GM04503 (cell line): Measurements from ENCODE around the gene TP53BP1.

ENCODE experiments used
- DNase-seq: peaks from one replicate; pipeline ENCODE4 v3.0.0-alpha.2; 2012; ENCODE audit warnings: low read depth

TP53BP1 gene

GRCh38 chr15:43520138-43520537 lies 27.2 kb upstream of the TP53BP1 start:
- no peak for DNase-seq

- no peak for DNase-seq
Observed at GRCh38 chr15:43519196-43519595, 26.2 kb upstream of the TP53BP1 start.

- DNase-seq, result no peak
Observed at GRCh38 chr15:43518197-43518761, 25.3 kb upstream of the TP53BP1 start.

- DNase-seq, result no peak
Observed at GRCh38 chr15:43517354-43518196, 24.6 kb upstream of the TP53BP1 start, which contains the start of gene MAP1A. MAP1A (plus strand) TSS chr15:43517608; CDS start chr15:43521474, 3,866 bp downstream.

- no peak for DNase-seq
Observed at GRCh38 chr15:43516801-43517353, 23.9 kb upstream of the TP53BP1 start.

GRCh38 chr15:43516185-43516584 lies 23.2 kb upstream of the TP53BP1 start:
- peak; percentile 61 for DNase-seq

- DNase-seq, result no peak
Observed at GRCh38 chr15:43515741-43516140, 22.8 kb upstream of the TP53BP1 start.

- DNase-seq, result no peak
Observed at GRCh38 chr15:43514241-43515057, 21.5 kb upstream of the TP53BP1 start.

- no peak for DNase-seq
Observed at GRCh38 chr15:43513550-43513949, 20.6 kb upstream of the TP53BP1 start.

- no peak for DNase-seq
Observed at GRCh38 chr15:43511012-43511885, 18.3 kb upstream of the TP53BP1 start.

GRCh38 chr15:43510200-43511011 lies 17.4 kb upstream of the TP53BP1 start:
- DNase-seq, result peak; percentile 78

GRCh38 chr15:43509660-43510199 lies 16.8 kb upstream of the TP53BP1 start:
- DNase-seq, result no peak

- DNase-seq, result no peak
Observed at GRCh38 chr15:43508991-43509659, 16.2 kb upstream of the TP53BP1 start.

GRCh38 chr15:43508421-43508820 lies 15.5 kb upstream of the TP53BP1 start:
- DNase-seq, result no peak

GRCh38 chr15:43505738-43506137 lies 12.8 kb upstream of the TP53BP1 start:
- DNase-seq, result no peak

GRCh38 chr15:43499635-43500034 lies 6.7 kb upstream of the TP53BP1 start:
- no peak for DNase-seq

- no peak for DNase-seq
Observed at GRCh38 chr15:43498990-43499389, 6.0 kb upstream of the TP53BP1 start.

- no peak for DNase-seq
Observed at GRCh38 chr15:43493703-43494472, 932 bp upstream of the TP53BP1 start.

- no peak for DNase-seq
Observed at GRCh38 chr15:43492266-43492665, 690 bp downstream of the TP53BP1 start.
